Left ventricle myocardium inferior (tissue), 1 donor: Measurements from ENCODE around the gene SSR1. TPM values are rescaled to one million over a fixed set of nuclear protein-coding genes. Genes with fewer than 3 reads are reported as not detected.
A peak's percentile ranks its signal among the peaks of the same experiment; 100 is the strongest.

ENCODE experiments used
- DNase-seq: peaks from one replicate; pipeline ENCODE4 v3.0.0-alpha.2; 2020
- H3K27ac ChIP-seq: fragments of 200-600 bp; replicated peaks from 2 replicates; pipeline ENCODE4 v1.8.0; 2021
- H3K27me3 ChIP-seq: fragments of 200-600 bp; 2 replicates; pipeline ENCODE4 v1.8.0; 2021; ENCODE audit warnings: low read depth
- H3K36me3 ChIP-seq: fragments of 200-600 bp; 2 replicates; pipeline ENCODE4 v1.8.0; 2021
- H3K4me1 ChIP-seq: fragments of 200-600 bp; 2 replicates; pipeline ENCODE4 v1.8.0; 2021
- H3K4me3 ChIP-seq: fragments of 200-600 bp; 2 replicates; pipeline ENCODE4 v1.8.0; 2021; ENCODE audit warnings: mild to moderate bottlenecking, moderate library complexity
- H3K9me3 ChIP-seq: fragments of 200-600 bp; replicated peaks from 2 replicates; pipeline ENCODE4 v1.8.0; 2021
- CTCF ChIP-seq: fragments of 200-600 bp; IDR thresholded peaks from 2 replicates; pipeline ENCODE4 v1.8.0; 2021; ENCODE audit warnings: antibody characterized with exemption, mild to moderate bottlenecking, borderline replicate concordance
- intact Hi-C: fragments of 100-400 bp; cut with micrococcal nuclease; formaldehyde crosslinking; loops from one replicate; pipeline ENCODE4 v1.11.0; 2022
- total RNA-seq: library from RNA; stranded (reverse); fragmentation: NEBNext Ultra II Directional; extraction: Animal tissue kit (Norgen Biotek cat#: 25700); gene quantifications from one replicate; pipeline ENCODE4 v1.2.1, GENCODE V29; 2021
- donor health status: DM: no; HTN: yes; CAD: no; lungs with severe emphysema.

The SSR1 gene
- total RNA-seq, 1 donor from 2014 or later: 53.4 TPM

GRCh38 chr6:7262746-7263518, 50.1 kb downstream of the SSR1 start:
- Histone ChIP-seq H3K27me3 (no peaks in the 10 kb centered on the region), H3K9me3 (peaks cover 5% of the 10 kb centered on the region), H3K27ac (no peak overlapping the region), H3K4me3 (no peak overlapping the region), H3K4me1 (peaks cover 18% of the 10 kb centered on the region), H3K36me3 (no peaks in the 10 kb centered on the region)
- no peak for TF ChIP-seq CTCF
- intact Hi-C loops: no loop called here
- DNase-seq: no peak

GRCh38 chr6:7261852-7262461, 51.0 kb downstream of the SSR1 start:
- Histone ChIP-seq H3K9me3 (peaks cover 5% of the 10 kb centered on the region), H3K4me3 (peak overlapping the region; percentile 78), H3K4me1 (peaks cover 18% of the 10 kb centered on the region), H3K36me3 (no peaks in the 10 kb centered on the region), H3K27ac (peak overlapping the region; percentile 90), H3K27me3 (no peaks in the 10 kb centered on the region)
- DNase-seq: peak; percentile 38
- intact Hi-C loops: no loop called here
- no peak for TF ChIP-seq CTCF

- intact Hi-C loops: no loop called here
Measured at GRCh38 chr6:7261032-7261841, 51.8 kb downstream of the SSR1 start.

GRCh38 chr6:7260291-7261031, 52.5 kb downstream of the SSR1 start:
- H3K9me3 ChIP-seq: peaks cover 12% of the 10 kb centered on the region
- H3K27ac ChIP-seq: peak overlapping the region; percentile 90
- H3K4me3 ChIP-seq: peak overlapping the region; percentile 78
- intact Hi-C loops: no loop called here
- TF ChIP-seq CTCF: no peak
- DNase-seq: no peak
- H3K4me1 ChIP-seq: peaks cover 18% of the 10 kb centered on the region
- H3K36me3 ChIP-seq: no peaks in the 10 kb centered on the region
- H3K27me3 ChIP-seq: no peaks in the 10 kb centered on the region

More at GRCh38 chr6:7261032-7261841, 51.8 kb downstream of the SSR1 start:
- TF ChIP-seq CTCF: no peak
- peak; percentile 85 for DNase-seq
- H3K4me1 ChIP-seq: peaks cover 18% of the 10 kb centered on the region
- H3K9me3 ChIP-seq: peaks cover 9% of the 10 kb centered on the region
- H3K36me3 ChIP-seq: no peaks in the 10 kb centered on the region
- peak overlapping the region; percentile 78 for H3K4me3 ChIP-seq
- H3K27ac ChIP-seq: peak overlapping the region; percentile 90
- H3K27me3 ChIP-seq: no peaks in the 10 kb centered on the region

GRCh38 chr6:7258231-7258763, 54.7 kb downstream of the SSR1 start:
- H3K9me3 ChIP-seq: peaks cover 12% of the 10 kb centered on the region
- H3K4me1 ChIP-seq: peaks cover 33% of the 10 kb centered on the region
- DNase-seq: no peak
- intact Hi-C loops: no loop called here
- no peak for TF ChIP-seq CTCF
- no peaks in the 10 kb centered on the region for H3K27me3 ChIP-seq
- no peak overlapping the region for H3K4me3 ChIP-seq
- H3K36me3 ChIP-seq: no peaks in the 10 kb centered on the region
- H3K27ac ChIP-seq: no peak overlapping the region
